Thymus (tissue), 11 donors: ENCODE measurements around the gene HPN. TPM values are rescaled to one million over a fixed set of nuclear protein-coding genes. Genes with fewer than 3 reads are reported as not detected.

ENCODE experiments used
- DNase-seq, 9 donors: peaks; one replicate each; pipeline ENCODE4 v3.0.0-alpha.2; 2013; ENCODE audit warnings: low spot score in 9 of 9, low read depth in 6 of 9, missing footprints in 1 of 9
- H3K27ac ChIP-seq, 2 donors: one replicate each; pipeline ENCODE4 v1.5.1; 2013; ENCODE audit warnings: control low read depth in 1 of 2, low read depth in 1 of 2, low read length in 1 of 2, mild to moderate bottlenecking in 1 of 2, moderate library complexity in 1 of 2
- H3K27me3 ChIP-seq, 2 donors: one replicate each; pipeline ENCODE4 v1.5.1; 2013; ENCODE audit warnings: low read length in 1 of 2; ENCODE audit not compliant: control insufficient read depth in 2 of 2, insufficient read depth in 1 of 2
- H3K36me3 ChIP-seq, 2 donors: one replicate each; pipeline ENCODE4 v1.5.1; 2013; ENCODE audit warnings: low read length in 1 of 2, mild to moderate bottlenecking in 1 of 2, moderate library complexity in 1 of 2; ENCODE audit not compliant: control insufficient read depth in 2 of 2, insufficient read depth in 2 of 2
- H3K4me1 ChIP-seq, 2 donors: one replicate each; pipeline ENCODE4 v1.5.1; 2013; ENCODE audit warnings: low read length in 2 of 2; ENCODE audit not compliant: control insufficient read depth in 2 of 2, insufficient read depth in 2 of 2
- H3K4me3 ChIP-seq, 2 donors: one replicate each; pipeline ENCODE4 v1.5.1; 2013; ENCODE audit warnings: low read length in 2 of 2, control low read depth in 1 of 2, mild to moderate bottlenecking in 1 of 2
- H3K9me3 ChIP-seq, 2 donors: one replicate each; pipeline ENCODE4 v1.5.1; 2013; ENCODE audit warnings: low read length in 1 of 2, mild to moderate bottlenecking in 1 of 2; ENCODE audit not compliant: control insufficient read depth in 2 of 2, insufficient read depth in 1 of 2
- WGBS: extraction: QIAGEN DNeasy Blood & Tissue Kit; methylation state at CpG from one replicate; pipeline ENCODE4 v1.1.7; 2013; 5-methylcytosine and 5-hydroxymethylcytosine counted together
- polyA plus RNA-seq: library from polyadenylated mRNA; stranded (reverse); fragments of 200-250 nt; gene quantifications from one replicate; pipeline ENCODE4 v1.2.3, GENCODE V29; 2013
- total RNA-seq: library from RNA; stranded (reverse); fragments of 120-200 nt; gene quantifications from one replicate; pipeline ENCODE4 v1.2.4, GENCODE V29; 2013
- donor health status: healthy.

Gene HPN
- total and polyA plus RNA-seq, 2 donors: 0.66 to 0.82 TPM

- Histone ChIP-seq H3K36me3 (no peaks in the 10 kb centered on the region), H3K4me3 (no peak overlapping the region), H3K9me3 (no peaks in the 10 kb centered on the region), H3K4me1 (no peaks in the 10 kb centered on the region), H3K27ac (no peak overlapping the region), H3K27me3 (peaks cover 0 to 10% of the 10 kb centered on the region in 2 donors)
- DNase-seq: no peak
- 95% methylated on average over 8 of the region's 8 CpGs for WGBS
Measured at GRCh38 chr19:35052599-35053190, 11.2 kb downstream of the HPN start.

GRCh38 chr19:35053667-35054293, 12.3 kb downstream of the HPN start:
- H3K4me1 ChIP-seq: no peaks in the 10 kb centered on the region
- 90% methylated on average over 9 of the region's 9 CpGs for WGBS
- H3K27ac ChIP-seq: no peak overlapping the region
- no peaks in the 10 kb centered on the region for H3K36me3 ChIP-seq
- no peak for DNase-seq
- H3K4me3 ChIP-seq: no peak overlapping the region
- H3K27me3 ChIP-seq: peaks cover 0 to 10% of the 10 kb centered on the region in 2 donors
- H3K9me3 ChIP-seq: no peaks in the 10 kb centered on the region

GRCh38 chr19:35054626-35055025, 13.1 kb downstream of the HPN start:
- Histone ChIP-seq H3K36me3 (no peaks in the 10 kb centered on the region), H3K4me3 (no peak overlapping the region), H3K4me1 (no peaks in the 10 kb centered on the region), H3K27ac (no peak overlapping the region), H3K9me3 (no peaks in the 10 kb centered on the region), H3K27me3 (peaks cover 0 to 10% of the 10 kb centered on the region in 2 donors)
- 94% methylated on average over 9 of the region's 9 CpGs for WGBS
- no peak for DNase-seq

GRCh38 chr19:35055715-35056179, 14.2 kb downstream of the HPN start:
- peaks cover 0 to 10% of the 10 kb centered on the region in 2 donors for H3K27me3 ChIP-seq
- no peaks in the 10 kb centered on the region for H3K36me3 ChIP-seq
- no peaks in the 10 kb centered on the region for H3K4me1 ChIP-seq
- no peaks in the 10 kb centered on the region for H3K9me3 ChIP-seq
- no peak overlapping the region for H3K4me3 ChIP-seq
- no peak overlapping the region for H3K27ac ChIP-seq
- 68% methylated on average over 3 of the region's 3 CpGs for WGBS
- DNase-seq: no peak

GRCh38 chr19:35056513-35057063, 15.1 kb downstream of the HPN start:
- no peak overlapping the region for H3K4me3 ChIP-seq
- no peaks in the 10 kb centered on the region for H3K4me1 ChIP-seq
- 93% methylated on average over 6 of the region's 6 CpGs for WGBS
- DNase-seq: no peak
- peaks cover 0 to 10% of the 10 kb centered on the region in 2 donors for H3K27me3 ChIP-seq
- no peaks in the 10 kb centered on the region for H3K9me3 ChIP-seq
- no peaks in the 10 kb centered on the region for H3K36me3 ChIP-seq
- H3K27ac ChIP-seq: no peak overlapping the region

- no peak for DNase-seq
- H3K27me3 ChIP-seq: peaks cover 0 to 12% of the 10 kb centered on the region in 2 donors
- 99% methylated on average over 2 of the region's 2 CpGs for WGBS
Measured at GRCh38 chr19:35058370-35058769, 16.8 kb downstream of the HPN start.

GRCh38 chr19:35059006-35059798, 17.7 kb downstream of the HPN start:
- no peak overlapping the region for H3K4me3 ChIP-seq
- peaks cover 0 to 12% of the 10 kb centered on the region in 2 donors for H3K27me3 ChIP-seq
- no peaks in the 10 kb centered on the region for H3K9me3 ChIP-seq
- 95% methylated on average over 26 of the region's 26 CpGs for WGBS
- H3K36me3 ChIP-seq: no peaks in the 10 kb centered on the region
- H3K4me1 ChIP-seq: no peaks in the 10 kb centered on the region
- H3K27ac ChIP-seq: no peak overlapping the region
- no peak for DNase-seq

More at GRCh38 chr19:35058370-35058769, 16.8 kb downstream of the HPN start:
- H3K4me1 ChIP-seq: no peaks in the 10 kb centered on the region
- H3K27ac ChIP-seq: no peak overlapping the region
- H3K36me3 ChIP-seq: no peaks in the 10 kb centered on the region
- no peak overlapping the region for H3K4me3 ChIP-seq
- no peaks in the 10 kb centered on the region for H3K9me3 ChIP-seq

- Histone ChIP-seq H3K4me3 (no peak overlapping the region), H3K27ac (no peak overlapping the region), H3K4me1 (no peaks in the 10 kb centered on the region), H3K36me3 (no peaks in the 10 kb centered on the region), H3K9me3 (no peaks in the 10 kb centered on the region), H3K27me3 (peaks cover 0 to 12% of the 10 kb centered on the region in 2 donors)
- no peak for DNase-seq
- 94% methylated on average over 15 of the region's 15 CpGs for WGBS
Measured at GRCh38 chr19:35059799-35060091, 18.2 kb downstream of the HPN start.
